H9 (cell line): ENCODE measurements around the gene LCE5A. TPM values are rescaled to one million over a fixed set of nuclear protein-coding genes. Genes with fewer than 3 reads are reported as not detected.

Experiments
- DNase-seq: peaks from one replicate; pipeline ENCODE4 v3.0.0-alpha.2; 2017
- H2AFZ ChIP-seq: one replicate; pipeline ENCODE4 v1.6.1; 2013; ENCODE audit warnings: mild to moderate bottlenecking, low read length, control low read depth, moderate library complexity
- H2AK5ac ChIP-seq: 2 replicates; pipeline ENCODE4 v1.6.1; 2013; ENCODE audit warnings: low read length, control low read depth, mixed read lengths; ENCODE audit not compliant: insufficient read length
- H2BK120ac ChIP-seq: one replicate; pipeline ENCODE4 v1.6.1; 2013; ENCODE audit warnings: low read depth, mild to moderate bottlenecking, low read length, control low read depth, inconsistent platforms; ENCODE audit not compliant: poor library complexity, severe bottlenecking
- H2BK12ac ChIP-seq: 2 replicates; pipeline ENCODE4 v1.6.1; 2013; ENCODE audit warnings: low read length, control low read depth, mixed read lengths, low read depth; ENCODE audit not compliant: insufficient read length
- H2BK15ac ChIP-seq: 2 replicates; pipeline ENCODE4 v1.6.1; 2013; ENCODE audit warnings: low read depth, low read length, control low read depth
- H2BK20ac ChIP-seq: one replicate; pipeline ENCODE4 v1.6.1; 2013; ENCODE audit warnings: low read depth, mild to moderate bottlenecking, low read length, control low read depth, inconsistent platforms; ENCODE audit not compliant: poor library complexity, severe bottlenecking
- H2BK5ac ChIP-seq: 2 replicates; pipeline ENCODE4 v1.6.1; 2013; ENCODE audit warnings: low read length, control low read depth, mixed read lengths; ENCODE audit not compliant: insufficient read length
- H3K14ac ChIP-seq: 2 replicates; pipeline ENCODE4 v1.6.1; 2013; ENCODE audit warnings: low read length, control low read depth; ENCODE audit not compliant: insufficient read depth
- H3K18ac ChIP-seq: 2 replicates; pipeline ENCODE4 v1.6.1; 2013; ENCODE audit warnings: low read depth, mild to moderate bottlenecking, mixed read lengths, low read length, control low read depth; ENCODE audit not compliant: insufficient read length
- H3K23ac ChIP-seq: 2 replicates; pipeline ENCODE4 v1.6.1; 2013; ENCODE audit warnings: low read length, control low read depth, mixed read lengths, low read depth; ENCODE audit not compliant: insufficient read length
- H3K23me2 ChIP-seq: 2 replicates; pipeline ENCODE4 v1.6.1; 2013; ENCODE audit warnings: low read depth, mild to moderate bottlenecking, mixed read lengths, low read length, control low read depth; ENCODE audit not compliant: insufficient read length, poor library complexity, severe bottlenecking
- H3K27ac ChIP-seq: 2 replicates; pipeline ENCODE4 v1.5.1; 2013; ENCODE audit warnings: low read length, control low read depth, mixed read lengths, low read depth; ENCODE audit not compliant: insufficient read length
- H3K27me3 ChIP-seq: 2 replicates; pipeline ENCODE4 v1.6.1; 2013; ENCODE audit warnings: low read length, control low read depth, inconsistent platforms; ENCODE audit not compliant: insufficient read depth
- H3K4ac ChIP-seq: 2 replicates; pipeline ENCODE4 v1.6.1; 2013; ENCODE audit warnings: low read depth, mild to moderate bottlenecking, control low read depth, inconsistent platforms, low read length, moderate library complexity
- H3K4me1 ChIP-seq: 2 replicates; pipeline ENCODE4 v1.6.1; 2013; ENCODE audit warnings: low read length, control low read depth, inconsistent platforms; ENCODE audit not compliant: insufficient read depth
- H3K4me2 ChIP-seq: 2 replicates; pipeline ENCODE4 v1.6.1; 2013; ENCODE audit warnings: low read length, control low read depth, mixed read lengths; ENCODE audit not compliant: insufficient read length, insufficient read depth
- H3K56ac ChIP-seq: 2 replicates; pipeline ENCODE4 v1.6.1; 2013; ENCODE audit warnings: low read depth, mild to moderate bottlenecking, mixed read lengths, low read length, control low read depth; ENCODE audit not compliant: insufficient read length
- H3K79me1 ChIP-seq: 2 replicates; pipeline ENCODE4 v1.6.1; 2013; ENCODE audit warnings: low read depth, mild to moderate bottlenecking, moderate library complexity, low read length, control low read depth, inconsistent platforms; ENCODE audit not compliant: insufficient read depth, poor library complexity, severe bottlenecking
- H3K79me2 ChIP-seq: 2 replicates; pipeline ENCODE4 v1.6.1; 2013; ENCODE audit warnings: low read length, control low read depth, inconsistent platforms; ENCODE audit not compliant: insufficient read depth
- H3K9ac ChIP-seq: 2 replicates; pipeline ENCODE4 v1.6.1; 2013; ENCODE audit warnings: low read length, control low read depth, mixed read lengths; ENCODE audit not compliant: insufficient read length; ENCODE audit errors: extremely low read depth
- H3K9me3 ChIP-seq: one replicate; pipeline ENCODE4 v1.6.1; 2013; ENCODE audit warnings: low read depth, low read length, inconsistent platforms; ENCODE audit not compliant: control insufficient read depth
- H3T11ph ChIP-seq: one replicate; pipeline ENCODE4 v1.6.1; 2013; ENCODE audit warnings: mild to moderate bottlenecking, low read length, control low read depth, inconsistent platforms
- H4K20me1 ChIP-seq: one replicate; pipeline ENCODE4 v1.6.1; 2013; ENCODE audit not compliant: control insufficient read depth, insufficient read length, insufficient read depth
- H4K5ac ChIP-seq: 2 replicates; pipeline ENCODE4 v1.6.1; 2013; ENCODE audit warnings: low read depth, mild to moderate bottlenecking, mixed read lengths, low read length, control low read depth; ENCODE audit not compliant: insufficient read length
- H4K8ac ChIP-seq: replicated peaks from 2 replicates; pipeline ENCODE4 v1.6.1; 2013; ENCODE audit warnings: low read length, control low read depth, mixed read lengths, low read depth; ENCODE audit not compliant: insufficient read length
- H4K91ac ChIP-seq: 2 replicates; pipeline ENCODE4 v1.6.1; 2013; ENCODE audit warnings: low read depth, mild to moderate bottlenecking, moderate library complexity, mixed read lengths, low read length, control low read depth; ENCODE audit not compliant: insufficient read length
- H3K27ac Mint-ChIP-seq, 3 experiments: 2 replicates in 2 of 3; 3 replicates in 1 of 3; pipeline ENCODE4 v1.8.0; 2020 to 2021; ENCODE audit warnings: mixed read lengths in 3 of 3, mild to moderate bottlenecking in 1 of 3, moderate library complexity in 1 of 3
- H3K27me3 Mint-ChIP-seq: 2 replicates; pipeline ENCODE4 v1.8.0; 2021; ENCODE audit warnings: low read depth, mild to moderate bottlenecking, moderate library complexity, mixed read lengths
- H3K36me3 Mint-ChIP-seq, 3 experiments: 2 replicates in 2 of 3; 3 replicates in 1 of 3; pipeline ENCODE4 v1.8.0; 2020 to 2021; ENCODE audit warnings: low read depth in 3 of 3, mixed read lengths in 3 of 3; ENCODE audit not compliant: insufficient read depth in 1 of 3
- H3K4me1 Mint-ChIP-seq, 2 experiments: 2 replicates each; pipeline ENCODE4 v1.8.0; 2020; ENCODE audit warnings: mixed read lengths in 2 of 2
- H3K4me3 Mint-ChIP-seq, 2 experiments: 2 replicates in 1 of 2; 3 replicates in 1 of 2; pipeline ENCODE4 v1.8.0; 2020 to 2021; ENCODE audit warnings: mild to moderate bottlenecking in 2 of 2, mixed read lengths in 2 of 2, moderate library complexity in 1 of 2
- H3K9me3 Mint-ChIP-seq, 2 experiments: 2 replicates in 1 of 2; 3 replicates in 1 of 2; pipeline ENCODE4 v1.8.0; 2020; ENCODE audit warnings: mild to moderate bottlenecking in 2 of 2, mixed read lengths in 2 of 2, moderate library complexity in 1 of 2
- WGBS: extraction: QIAGEN DNeasy Blood & Tissue Kit; methylation state at CpG from one replicate; pipeline ENCODE4 v1.1.7; 2013; ENCODE audit warnings: missing lambda C conversion rate, low lambda C conversion rate, mixed read lengths; ENCODE audit not compliant: insufficient read length; ENCODE audit errors: extremely low coverage; 5-methylcytosine and 5-hydroxymethylcytosine counted together
- total RNA-seq: library from RNA; stranded (reverse); gene quantifications from 2 replicates; pipeline ENCODE4 v1.2.1, GENCODE V29; 2021
- TF ChIP-seq, protein P1 (sequence below): fragments of 200-600 bp; sonication (generic); conservative IDR thresholded peaks from 3 replicates; pipeline ENCODE4 v1.8.0; 2021; ENCODE audit warnings: antibody characterized with exemption, mild to moderate bottlenecking

The LCE5A gene
- total RNA-seq, 1 experiment from 2014 or later, result not detected

DNA sequence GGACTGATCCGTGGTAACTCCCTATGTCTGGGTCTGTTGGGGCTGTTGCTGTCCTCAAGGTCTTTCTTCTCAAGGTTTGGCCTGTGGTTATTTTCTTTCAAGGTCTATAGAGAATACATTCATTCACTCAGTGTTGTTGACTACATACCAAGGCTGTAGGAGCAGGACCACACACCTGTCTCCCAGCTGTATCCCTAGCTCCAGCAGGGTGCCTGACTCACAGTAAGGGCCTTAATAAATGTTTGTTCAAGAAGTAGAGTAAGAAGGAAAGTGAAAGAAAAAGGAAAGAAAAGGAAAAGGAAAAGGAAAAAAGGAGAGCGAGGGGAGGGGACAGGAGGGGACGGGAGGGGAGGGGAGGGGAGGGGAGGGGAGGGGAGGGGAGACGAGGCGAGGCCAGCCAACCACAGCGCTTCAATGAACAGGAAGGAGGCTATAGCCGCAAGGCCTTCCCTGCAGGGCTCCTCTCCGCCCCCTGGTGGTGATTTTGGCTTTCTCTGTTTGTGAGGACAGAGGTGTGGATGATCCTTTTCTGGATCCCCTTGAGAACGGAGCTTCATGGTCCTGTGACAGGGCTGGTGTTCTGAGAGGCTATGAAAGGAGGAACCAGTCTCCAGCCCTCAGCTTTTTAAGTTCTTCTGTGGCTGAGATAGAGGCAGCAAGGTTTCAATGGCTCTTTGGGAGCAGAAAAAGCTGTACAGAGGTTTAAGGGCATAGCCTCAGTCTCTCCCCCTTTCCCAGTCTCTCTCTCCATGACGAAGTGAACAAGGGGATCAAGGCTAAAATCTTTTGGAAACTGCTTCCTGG lies 30.6 kb upstream of the LCE5A start:
- Mint-ChIP-seq H3K4me3 (no peak overlapping the region), H3K9me3 (peaks cover 92 to 99% of the 10 kb centered on the region in 2 experiments), H3K27ac (no peak overlapping the region), H3K36me3 (peaks cover 11 to 34% (median 28%) of the 10 kb centered on the region in 3 experiments), H3K27me3 (peaks cover 2% of the 10 kb centered on the region; the same call in 1 of the 2 replicates), H3K4me1 (no peaks in the 10 kb centered on the region)
- Histone ChIP-seq H4K20me1 (no peaks in the 10 kb centered on the region), H3K23me2 (no peaks in the 10 kb centered on the region), H3T11ph (no peak overlapping the region), H3K79me2 (no peaks in the 10 kb centered on the region), H3K27me3 (no peaks in the 10 kb centered on the region), H4K91ac (no peak overlapping the region), H3K56ac (no peak overlapping the region), H2AK5ac (no peak overlapping the region), H2BK15ac (no peak overlapping the region), H3K79me1 (no peaks in the 10 kb centered on the region), H4K8ac (no peak overlapping the region), H3K4me1 (no peaks in the 10 kb centered on the region), H4K5ac (no peak overlapping the region), H2BK12ac (no peak overlapping the region), H3K4ac (no peak overlapping the region), H3K9me3 (peaks cover 93% of the 10 kb centered on the region), H3K23ac (no peak overlapping the region), H2AFZ (no peak overlapping the region), H2BK5ac (no peak overlapping the region), H3K18ac (no peak overlapping the region), H3K9ac (no peak overlapping the region), H2BK20ac (no peak overlapping the region), H3K4me2 (no peak overlapping the region), H2BK120ac (no peak overlapping the region), H3K27ac (no peak overlapping the region), H3K14ac (no peak overlapping the region)
- WGBS, result no CpG with 5 or more reads among the region's 10 CpGs
- DNase-seq, result no peak
- TF ChIP-seq, protein P1, sequence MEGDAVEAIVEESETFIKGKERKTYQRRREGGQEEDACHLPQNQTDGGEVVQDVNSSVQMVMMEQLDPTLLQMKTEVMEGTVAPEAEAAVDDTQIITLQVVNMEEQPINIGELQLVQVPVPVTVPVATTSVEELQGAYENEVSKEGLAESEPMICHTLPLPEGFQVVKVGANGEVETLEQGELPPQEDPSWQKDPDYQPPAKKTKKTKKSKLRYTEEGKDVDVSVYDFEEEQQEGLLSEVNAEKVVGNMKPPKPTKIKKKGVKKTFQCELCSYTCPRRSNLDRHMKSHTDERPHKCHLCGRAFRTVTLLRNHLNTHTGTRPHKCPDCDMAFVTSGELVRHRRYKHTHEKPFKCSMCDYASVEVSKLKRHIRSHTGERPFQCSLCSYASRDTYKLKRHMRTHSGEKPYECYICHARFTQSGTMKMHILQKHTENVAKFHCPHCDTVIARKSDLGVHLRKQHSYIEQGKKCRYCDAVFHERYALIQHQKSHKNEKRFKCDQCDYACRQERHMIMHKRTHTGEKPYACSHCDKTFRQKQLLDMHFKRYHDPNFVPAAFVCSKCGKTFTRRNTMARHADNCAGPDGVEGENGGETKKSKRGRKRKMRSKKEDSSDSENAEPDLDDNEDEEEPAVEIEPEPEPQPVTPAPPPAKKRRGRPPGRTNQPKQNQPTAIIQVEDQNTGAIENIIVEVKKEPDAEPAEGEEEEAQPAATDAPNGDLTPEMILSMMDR, result 0 out of 3 replicates have a peak, but pooled peaks have one; percentile 21
